Measurements from ENCODE around the gene WASL.

The WASL gene

DNA sequence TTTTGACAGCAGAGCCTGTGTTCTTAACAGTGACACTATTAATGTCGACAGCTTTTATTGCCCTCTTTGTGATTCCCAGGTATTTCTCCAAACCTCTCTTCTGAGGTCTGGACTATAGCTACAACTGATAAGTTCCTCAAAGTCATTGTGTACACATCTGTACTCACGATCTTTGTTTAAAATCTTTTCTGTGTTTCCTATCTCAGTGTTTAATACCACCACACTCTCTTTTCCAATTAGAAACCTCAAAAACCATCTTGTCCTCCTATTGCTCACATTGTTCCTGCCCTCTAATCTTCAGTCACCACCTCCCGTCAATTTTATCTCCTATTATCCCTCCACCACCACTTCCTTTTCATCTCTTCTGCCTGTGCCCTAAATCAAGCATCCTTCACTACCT is 12.9 kb upstream of the WASL start:
- TF ChIP-seq, protein P1, sequence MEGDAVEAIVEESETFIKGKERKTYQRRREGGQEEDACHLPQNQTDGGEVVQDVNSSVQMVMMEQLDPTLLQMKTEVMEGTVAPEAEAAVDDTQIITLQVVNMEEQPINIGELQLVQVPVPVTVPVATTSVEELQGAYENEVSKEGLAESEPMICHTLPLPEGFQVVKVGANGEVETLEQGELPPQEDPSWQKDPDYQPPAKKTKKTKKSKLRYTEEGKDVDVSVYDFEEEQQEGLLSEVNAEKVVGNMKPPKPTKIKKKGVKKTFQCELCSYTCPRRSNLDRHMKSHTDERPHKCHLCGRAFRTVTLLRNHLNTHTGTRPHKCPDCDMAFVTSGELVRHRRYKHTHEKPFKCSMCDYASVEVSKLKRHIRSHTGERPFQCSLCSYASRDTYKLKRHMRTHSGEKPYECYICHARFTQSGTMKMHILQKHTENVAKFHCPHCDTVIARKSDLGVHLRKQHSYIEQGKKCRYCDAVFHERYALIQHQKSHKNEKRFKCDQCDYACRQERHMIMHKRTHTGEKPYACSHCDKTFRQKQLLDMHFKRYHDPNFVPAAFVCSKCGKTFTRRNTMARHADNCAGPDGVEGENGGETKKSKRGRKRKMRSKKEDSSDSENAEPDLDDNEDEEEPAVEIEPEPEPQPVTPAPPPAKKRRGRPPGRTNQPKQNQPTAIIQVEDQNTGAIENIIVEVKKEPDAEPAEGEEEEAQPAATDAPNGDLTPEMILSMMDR (IDR thresholded peaks at IDR 0.05): no peak

DNA sequence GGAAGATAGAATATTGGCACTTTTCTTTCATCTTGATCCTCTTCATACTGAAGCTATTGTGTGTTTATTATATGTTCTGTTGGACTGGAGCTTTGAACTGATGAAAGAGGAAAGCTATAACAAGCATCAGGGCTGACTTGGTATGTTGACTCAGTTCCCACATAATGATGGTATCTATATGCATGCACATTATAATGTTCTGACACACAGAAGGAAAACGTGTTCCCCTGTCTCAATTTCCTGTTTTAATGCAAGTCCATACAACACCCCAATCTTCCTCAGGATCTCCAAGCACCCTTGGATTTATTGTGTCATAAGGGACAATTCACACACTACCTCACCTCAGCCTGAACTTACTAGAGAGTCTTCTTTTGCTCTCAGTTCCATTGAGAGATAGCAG is 8.3 kb upstream of the WASL start:
- TF ChIP-seq, protein P1 (IDR thresholded peaks at IDR 0.05): no peak

DNA sequence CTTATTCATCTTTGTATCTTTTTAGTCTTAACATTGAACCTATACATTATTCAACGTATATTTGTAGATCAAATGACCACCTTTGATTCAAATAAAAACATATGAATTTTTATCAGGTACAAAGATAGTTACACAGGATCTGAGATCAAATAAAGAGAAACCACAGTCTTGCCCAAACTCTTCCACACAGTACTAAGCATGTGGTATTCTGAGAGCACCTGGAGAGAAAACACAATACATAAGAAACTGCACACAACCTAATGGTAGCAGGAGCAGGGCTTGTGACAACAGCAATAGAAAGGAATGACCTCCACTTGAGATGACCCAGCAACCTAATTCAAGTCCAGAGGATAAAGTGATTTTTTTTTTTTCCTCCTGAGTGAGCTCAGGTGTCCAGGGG is 6.5 kb upstream of the WASL start:
- TF ChIP-seq, protein P1 (IDR thresholded peaks at IDR 0.05): no peak

DNA sequence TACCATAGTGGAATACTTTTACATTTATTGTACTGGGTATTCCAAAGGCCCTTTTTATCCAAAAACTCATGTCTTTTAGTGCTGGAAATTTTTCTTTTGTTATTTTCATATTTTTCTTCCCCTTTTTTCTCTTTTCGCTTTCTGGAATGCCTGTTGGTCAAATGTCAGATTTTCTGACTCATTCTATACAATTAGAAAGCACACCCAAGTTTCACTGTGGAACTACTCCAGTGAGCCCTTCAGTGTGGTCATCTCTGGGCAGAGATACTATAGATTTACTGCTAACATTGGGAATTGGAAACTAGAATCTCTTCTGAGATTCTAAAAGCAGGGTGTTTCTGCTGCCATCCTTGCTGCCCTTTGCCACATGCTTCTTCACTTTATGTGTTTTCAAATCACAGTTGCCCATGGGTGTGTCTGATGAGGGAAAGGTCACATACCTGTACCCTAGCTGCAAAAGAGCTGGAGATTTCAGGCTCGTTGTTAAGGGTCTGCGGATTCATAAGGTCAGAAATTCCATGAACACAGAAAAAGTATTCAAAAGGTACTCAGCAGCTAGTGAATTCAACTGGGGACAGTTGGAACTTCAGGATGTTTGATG is 5.6 kb upstream of the WASL start:
- TF ChIP-seq, protein P1 (IDR thresholded peaks at IDR 0.05): no peak

DNA sequence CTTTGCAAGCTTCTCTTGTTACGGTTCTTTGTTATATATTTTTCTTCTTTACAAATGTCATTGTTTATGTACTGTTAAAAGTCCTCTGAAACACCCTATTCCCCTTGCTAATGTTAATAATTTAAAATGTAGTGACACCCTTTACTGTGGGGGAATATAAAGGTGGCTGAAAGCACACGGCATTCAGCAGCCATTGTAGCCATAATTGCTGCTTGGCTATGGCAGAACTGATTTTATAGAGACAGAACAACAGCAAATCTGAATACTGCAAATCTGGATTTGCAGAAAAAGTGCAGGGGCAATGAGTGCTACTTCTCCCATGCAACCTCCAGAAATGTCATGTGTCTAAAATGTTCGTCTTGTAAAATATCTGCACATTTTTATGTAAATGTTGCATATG is 3.7 kb upstream of the WASL start:
- TF ChIP-seq, protein P1 (IDR thresholded peaks at IDR 0.05): no peak

DNA sequence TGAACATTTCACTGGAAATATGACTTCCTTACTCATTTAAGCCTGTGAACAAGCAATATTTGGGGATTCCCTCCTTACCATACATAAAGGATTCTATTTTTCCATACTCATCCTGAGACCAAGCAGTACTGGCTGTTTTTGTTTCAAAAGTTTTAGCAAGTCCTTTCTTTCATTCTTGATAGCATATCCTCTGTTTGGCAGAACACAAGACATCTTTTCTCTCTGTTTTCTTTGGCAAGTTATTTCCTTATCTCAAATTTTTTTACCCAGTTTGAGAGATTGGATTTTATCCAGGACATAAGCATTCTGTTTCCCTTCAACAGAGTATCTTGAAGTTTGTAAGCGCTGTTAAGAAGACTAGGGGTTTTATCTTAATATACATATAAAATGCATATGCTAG is 3.0 kb upstream of the WASL start:
- TF ChIP-seq, protein P1 (IDR thresholded peaks at IDR 0.05): no peak

DNA sequence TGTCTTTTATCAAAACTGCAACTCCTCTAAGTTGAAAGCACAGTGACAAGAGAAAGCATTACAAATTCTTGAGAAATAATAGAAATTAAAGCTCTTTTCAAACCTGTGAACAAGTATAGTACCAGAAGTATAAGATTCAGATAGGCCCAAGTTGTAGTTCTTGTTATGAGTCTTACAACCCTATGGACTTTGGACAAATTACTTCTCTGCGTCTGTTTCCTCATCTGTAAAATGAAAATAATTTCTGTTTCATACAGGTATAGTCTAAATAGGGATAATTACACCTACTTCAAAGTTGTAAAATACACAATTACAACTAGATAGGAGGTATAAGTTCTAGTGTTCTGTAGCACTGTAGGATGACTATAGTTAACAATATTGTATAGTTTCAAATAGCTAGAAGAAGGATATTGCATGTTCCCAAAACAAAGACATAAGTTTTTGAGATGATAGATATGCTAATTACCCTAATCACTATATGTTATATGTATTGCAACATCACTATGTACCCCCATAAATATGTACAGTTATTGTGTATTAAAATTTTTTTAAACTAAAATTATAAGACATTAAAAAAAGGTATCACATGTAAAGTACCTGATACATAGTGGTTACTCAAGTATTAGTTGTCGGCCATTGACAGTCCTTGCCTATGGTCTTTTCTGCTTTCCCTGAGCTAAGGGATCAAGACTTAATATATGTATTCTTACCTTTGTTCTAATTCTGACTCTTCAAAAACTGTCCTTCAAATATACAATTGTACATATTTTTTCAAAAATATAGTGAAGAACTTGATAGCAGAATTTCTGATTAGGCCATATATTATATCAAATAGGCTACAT is 1.8 kb upstream of the WASL start:
- TF ChIP-seq, protein P1 (IDR thresholded peaks at IDR 0.05): no peak

All from LNCAP (cell line).